PFSK-1 (cell line): ENCODE measurements around the gene ZSCAN5A.

Source experiments
- FOXP2 ChIP-seq: optimal IDR thresholded peaks from 2 replicates; pipeline ENCODE3; 2011; ENCODE audit warnings: borderline replicate concordance, control low read depth, inconsistent platforms; ENCODE audit not compliant: insufficient read depth; ENCODE audit errors: extremely low read length, extremely low read depth
- POLR2AphosphoS5 ChIP-seq: IDR thresholded peaks from 2 replicates; pipeline ENCODE4 v1.6.1; 2012; ENCODE audit warnings: low read depth, mild to moderate bottlenecking, control low read depth, low read length, moderate library complexity
- SIN3A ChIP-seq: IDR thresholded peaks from 2 replicates; pipeline ENCODE4 v1.6.1; 2012; ENCODE audit warnings: mild to moderate bottlenecking, low read length, moderate library complexity, borderline replicate concordance; ENCODE audit not compliant: insufficient read depth
- TAF1 ChIP-seq: IDR thresholded peaks from 2 replicates; pipeline ENCODE4 v1.6.1; 2012; ENCODE audit warnings: low read length, control low read depth, borderline replicate concordance; ENCODE audit not compliant: insufficient read depth
- TF ChIP-seq, protein P1 (sequence below), 2 experiments: IDR thresholded peaks; 2 replicates each; pipeline versions ENCODE4 v1.6.1 to v1.8.0; 2011 to 2012; ENCODE audit warnings: low read depth in 2 of 2, low read length in 2 of 2, control low read depth in 1 of 2, inconsistent platforms in 1 of 2, mild to moderate bottlenecking in 1 of 2, moderate library complexity in 1 of 2; ENCODE audit not compliant: insufficient read depth in 1 of 2

The ZSCAN5A gene

DNA sequence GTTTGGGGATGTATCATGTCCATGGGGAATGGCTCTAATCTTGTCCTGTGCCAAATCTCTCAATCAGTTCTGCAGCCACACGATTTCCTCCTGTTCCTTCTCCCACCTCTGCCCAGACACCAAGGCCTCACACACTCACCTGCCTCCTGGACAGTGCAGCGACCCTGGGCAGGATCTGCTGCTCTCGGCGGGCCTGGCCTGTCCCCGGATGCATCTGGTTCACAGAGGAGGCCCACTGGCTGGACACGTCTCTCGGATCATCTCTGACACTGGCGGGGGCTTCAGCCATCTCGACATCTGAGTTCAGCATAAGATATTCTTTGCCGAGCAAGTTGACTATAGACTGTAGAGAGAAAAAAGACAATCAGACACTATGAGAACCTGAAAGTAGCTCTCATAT lies 122.9 kb downstream of the ZSCAN5A start:
- no peak for TF ChIP-seq TAF1
- TF ChIP-seq, protein P1, sequence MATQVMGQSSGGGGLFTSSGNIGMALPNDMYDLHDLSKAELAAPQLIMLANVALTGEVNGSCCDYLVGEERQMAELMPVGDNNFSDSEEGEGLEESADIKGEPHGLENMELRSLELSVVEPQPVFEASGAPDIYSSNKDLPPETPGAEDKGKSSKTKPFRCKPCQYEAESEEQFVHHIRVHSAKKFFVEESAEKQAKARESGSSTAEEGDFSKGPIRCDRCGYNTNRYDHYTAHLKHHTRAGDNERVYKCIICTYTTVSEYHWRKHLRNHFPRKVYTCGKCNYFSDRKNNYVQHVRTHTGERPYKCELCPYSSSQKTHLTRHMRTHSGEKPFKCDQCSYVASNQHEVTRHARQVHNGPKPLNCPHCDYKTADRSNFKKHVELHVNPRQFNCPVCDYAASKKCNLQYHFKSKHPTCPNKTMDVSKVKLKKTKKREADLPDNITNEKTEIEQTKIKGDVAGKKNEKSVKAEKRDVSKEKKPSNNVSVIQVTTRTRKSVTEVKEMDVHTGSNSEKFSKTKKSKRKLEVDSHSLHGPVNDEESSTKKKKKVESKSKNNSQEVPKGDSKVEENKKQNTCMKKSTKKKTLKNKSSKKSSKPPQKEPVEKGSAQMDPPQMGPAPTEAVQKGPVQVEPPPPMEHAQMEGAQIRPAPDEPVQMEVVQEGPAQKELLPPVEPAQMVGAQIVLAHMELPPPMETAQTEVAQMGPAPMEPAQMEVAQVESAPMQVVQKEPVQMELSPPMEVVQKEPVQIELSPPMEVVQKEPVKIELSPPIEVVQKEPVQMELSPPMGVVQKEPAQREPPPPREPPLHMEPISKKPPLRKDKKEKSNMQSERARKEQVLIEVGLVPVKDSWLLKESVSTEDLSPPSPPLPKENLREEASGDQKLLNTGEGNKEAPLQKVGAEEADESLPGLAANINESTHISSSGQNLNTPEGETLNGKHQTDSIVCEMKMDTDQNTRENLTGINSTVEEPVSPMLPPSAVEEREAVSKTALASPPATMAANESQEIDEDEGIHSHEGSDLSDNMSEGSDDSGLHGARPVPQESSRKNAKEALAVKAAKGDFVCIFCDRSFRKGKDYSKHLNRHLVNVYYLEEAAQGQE (IDR thresholded peaks at IDR 0.05; ENCODE audit: insufficient read depth in 1 of 2, low read depth in 2 of 2, low read length in 2 of 2): no peak
- no peak for TF ChIP-seq FOXP2
- no peak for TF ChIP-seq POLR2AphosphoS5
- no peak for TF ChIP-seq SIN3A

DNA sequence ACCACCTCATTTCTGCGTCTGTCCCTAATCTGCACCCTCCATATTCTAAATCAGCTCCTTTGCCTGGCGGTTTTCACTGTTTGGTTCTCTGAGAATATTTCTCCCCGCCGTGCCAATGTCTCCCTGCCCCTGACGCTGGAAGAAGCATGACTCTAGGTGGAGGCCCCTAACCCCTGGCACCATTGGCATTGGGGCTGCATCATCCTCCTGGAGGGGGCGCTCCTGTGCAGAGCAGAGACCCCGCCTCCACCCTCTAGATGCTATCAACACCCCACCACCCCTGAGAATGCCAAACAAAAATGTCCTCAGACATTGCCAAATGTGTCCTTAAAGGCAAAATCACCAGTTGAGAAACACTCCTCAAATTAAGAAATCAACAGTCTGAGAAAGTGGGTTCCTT lies 123.5 kb downstream of the ZSCAN5A start:
- TF ChIP-seq, protein P1 (IDR thresholded peaks at IDR 0.05; ENCODE audit: insufficient read depth in 1 of 2, low read depth in 2 of 2, low read length in 2 of 2): no peak
- no peak for TF ChIP-seq TAF1
- no peak for TF ChIP-seq POLR2AphosphoS5
- no peak for TF ChIP-seq SIN3A
- no peak for TF ChIP-seq FOXP2

DNA sequence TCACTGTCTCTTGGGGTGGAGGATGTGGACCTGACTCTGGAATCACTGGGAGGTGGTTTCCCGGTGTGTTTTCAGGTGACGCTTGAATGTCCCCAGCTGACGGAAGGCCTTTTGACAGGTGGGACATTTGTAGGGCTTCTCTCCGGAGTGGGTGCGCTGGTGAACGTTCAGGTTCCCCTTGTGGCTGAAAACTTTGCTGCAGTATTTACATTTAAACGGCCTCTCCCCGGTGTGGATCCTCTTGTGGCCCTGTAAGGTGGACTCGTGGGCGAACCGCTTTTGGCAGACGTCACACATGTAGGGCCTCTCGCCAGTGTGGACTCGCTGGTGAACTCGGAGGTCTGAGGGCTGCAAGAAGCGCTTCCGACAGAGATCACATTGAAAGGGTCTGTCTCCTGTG lies 124.9 kb downstream of the ZSCAN5A start:
- TF ChIP-seq SIN3A: no peak
- TF ChIP-seq POLR2AphosphoS5: no peak
- TF ChIP-seq TAF1: no peak
- TF ChIP-seq FOXP2: no peak
- TF ChIP-seq, protein P1 (IDR thresholded peaks at IDR 0.05; ENCODE audit: insufficient read depth in 1 of 2, low read depth in 2 of 2, low read length in 2 of 2): no peak

DNA sequence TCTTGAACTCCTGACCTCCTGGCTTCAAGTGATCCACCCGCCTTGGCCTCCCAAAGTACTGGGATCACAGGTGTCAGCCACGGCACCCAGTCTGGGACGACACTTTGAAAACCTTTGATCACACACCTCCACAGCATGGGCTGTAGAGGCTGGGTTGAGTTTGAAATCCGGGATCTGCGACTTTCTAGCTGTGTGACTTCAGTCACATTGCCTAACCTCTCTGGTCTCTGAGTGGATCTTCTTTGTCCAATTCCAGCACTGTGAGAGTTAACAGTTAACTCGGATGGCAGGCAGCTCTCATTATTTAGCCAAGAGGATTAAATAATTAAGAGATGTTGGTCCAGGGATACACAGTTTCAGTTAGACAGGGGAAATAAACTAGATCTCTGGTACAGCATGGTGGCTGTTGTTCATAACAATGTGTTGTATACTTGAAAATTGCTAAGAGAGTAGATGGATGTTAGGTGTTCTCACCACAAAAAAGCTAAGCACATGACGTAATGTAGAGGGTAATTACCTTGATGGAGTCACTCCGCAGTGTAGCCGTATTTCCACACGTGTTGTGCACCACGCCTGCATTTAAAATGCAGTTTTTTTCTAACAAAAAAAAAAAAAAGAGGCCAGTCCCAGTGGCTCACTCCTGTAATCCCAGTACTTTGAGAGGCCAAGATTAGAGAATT lies 136.9 kb downstream of the ZSCAN5A start:
- TF ChIP-seq POLR2AphosphoS5 (no peak), FOXP2 (no peak), SIN3A (no peak), TAF1 (no peak)
- TF ChIP-seq, protein P1 (IDR thresholded peaks at IDR 0.05; ENCODE audit: insufficient read depth in 1 of 2, low read depth in 2 of 2, low read length in 2 of 2): no peak

DNA sequence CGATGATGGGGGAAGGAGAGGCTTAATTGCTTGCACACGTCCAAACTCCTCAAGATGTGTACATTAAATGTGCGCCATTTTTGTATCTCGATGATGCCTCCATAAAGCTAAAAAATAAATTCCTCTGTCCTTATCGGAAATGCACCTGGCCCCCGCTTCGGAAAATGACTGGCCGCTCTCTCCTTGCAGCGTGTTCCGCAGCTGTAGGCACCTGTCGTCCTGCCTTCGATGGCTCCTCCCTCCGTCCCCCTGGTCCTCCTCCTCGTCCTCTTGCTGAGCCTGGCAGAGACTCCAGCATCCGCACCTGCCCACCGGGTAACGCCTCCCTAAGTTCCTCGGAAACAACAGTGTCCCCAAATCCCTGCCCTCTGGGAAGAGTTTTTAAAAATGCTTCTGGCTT lies 137.8 kb downstream of the ZSCAN5A start:
- no peak for TF ChIP-seq POLR2AphosphoS5
- no peak for TF ChIP-seq TAF1
- no peak for TF ChIP-seq FOXP2
- TF ChIP-seq SIN3A: no peak
- TF ChIP-seq, protein P1 (IDR thresholded peaks at IDR 0.05; ENCODE audit: insufficient read depth in 1 of 2, low read depth in 2 of 2, low read length in 2 of 2): no peak
